NK-92 (cell line): Measurements from ENCODE around the gene LRRC30.
"Not testable (repeated sequence)": the region's sequence is repeated elsewhere in the genome, so short reads cannot be mapped to it uniquely, and the experiment has no call there.

Experiments
- DNase-seq: peaks from one replicate; lab custom pipeline; 2025; ENCODE audit not compliant: unreplicated experiment; lab: John Stamatoyannopoulos, UW

The LRRC30 gene

DNA sequence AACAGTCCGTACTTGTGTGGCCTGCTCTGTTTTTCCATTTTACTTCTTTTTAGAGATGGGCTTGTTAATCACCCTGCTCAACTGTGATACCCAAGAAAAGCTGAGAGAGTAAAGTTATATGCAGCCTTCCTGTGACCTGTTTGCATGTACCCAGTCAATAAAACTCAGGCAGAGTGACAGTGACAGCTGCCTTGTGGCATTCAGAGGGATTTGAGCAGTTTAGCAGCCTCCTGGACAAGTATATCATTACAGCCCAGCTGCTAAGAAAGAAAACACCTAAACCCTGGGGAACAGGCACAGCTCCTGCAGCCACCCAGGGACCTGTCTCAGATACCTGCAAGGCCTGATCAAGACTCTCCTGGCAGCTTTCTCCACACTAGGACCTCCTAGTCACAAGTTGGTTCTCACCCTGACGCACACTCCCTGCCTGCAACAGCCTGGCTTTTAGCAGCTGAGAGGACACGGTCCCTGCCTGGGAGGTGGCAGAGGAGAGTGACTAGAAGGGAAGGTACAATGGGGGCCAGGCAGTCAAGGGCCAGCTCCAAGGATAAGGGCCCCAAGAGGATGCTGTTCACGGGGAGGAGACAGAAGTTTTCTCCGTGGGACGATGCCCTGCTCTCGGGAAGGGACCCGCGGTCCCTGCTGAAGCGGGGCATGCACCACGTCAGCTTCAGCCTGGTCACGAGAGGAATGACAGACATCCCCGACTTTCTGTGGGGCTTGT is at the start of gene LRRC30:
Gene LRRC30 (plus strand): TSS at position 464 of the 724 bp plus-strand sequence. CDS start 50 bp downstream, at position 514.
- DNase-seq: no peak

DNA sequence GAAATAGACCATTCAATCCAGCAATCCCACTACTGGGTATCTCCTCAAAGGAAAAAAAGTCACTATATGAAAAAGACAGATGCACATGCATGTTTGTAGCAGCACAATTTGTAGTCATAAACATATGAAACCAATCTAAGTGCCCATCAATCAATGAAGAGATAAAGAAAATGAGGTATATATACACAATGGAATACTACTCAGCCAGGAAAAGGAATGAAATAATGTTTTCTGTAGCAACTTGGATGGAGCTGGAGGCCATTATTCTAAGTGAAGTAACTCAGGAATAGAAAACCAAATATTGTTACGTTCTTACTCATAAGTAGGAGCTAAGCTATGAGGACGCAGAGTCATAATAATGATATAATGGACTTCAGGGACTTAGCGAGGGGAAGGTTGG is 45.2 kb upstream of the LRRC30 start:
- no peak for DNase-seq

DNA sequence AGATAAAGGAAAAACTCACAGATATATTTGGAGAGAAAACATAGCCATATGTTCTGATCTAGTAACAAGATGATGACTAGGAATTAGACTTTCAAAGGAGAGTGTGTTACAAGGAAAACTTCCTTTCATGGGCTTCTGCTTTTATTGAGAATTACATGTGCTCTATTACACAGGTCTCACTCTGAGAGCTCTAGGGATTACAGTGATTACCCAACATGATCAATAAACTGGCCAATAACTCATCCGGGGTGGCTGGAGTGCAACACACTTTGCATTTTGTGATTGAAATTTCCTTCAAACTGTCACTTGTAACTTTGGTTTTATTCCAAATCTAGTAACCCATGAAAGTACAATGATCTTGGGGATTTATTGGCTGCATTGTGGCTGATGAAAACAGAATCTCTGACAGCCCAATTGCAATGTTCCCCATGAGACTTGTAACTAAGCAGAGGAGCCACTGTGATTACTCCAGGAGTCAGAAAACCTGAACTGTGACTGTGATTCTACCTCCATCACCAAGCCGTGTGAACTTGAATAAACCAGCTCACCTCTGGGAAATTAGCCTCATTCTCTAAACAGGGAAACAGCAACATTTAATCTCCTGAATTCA is 40.2 kb upstream of the LRRC30 start:
- DNase-seq: no peak

DNA sequence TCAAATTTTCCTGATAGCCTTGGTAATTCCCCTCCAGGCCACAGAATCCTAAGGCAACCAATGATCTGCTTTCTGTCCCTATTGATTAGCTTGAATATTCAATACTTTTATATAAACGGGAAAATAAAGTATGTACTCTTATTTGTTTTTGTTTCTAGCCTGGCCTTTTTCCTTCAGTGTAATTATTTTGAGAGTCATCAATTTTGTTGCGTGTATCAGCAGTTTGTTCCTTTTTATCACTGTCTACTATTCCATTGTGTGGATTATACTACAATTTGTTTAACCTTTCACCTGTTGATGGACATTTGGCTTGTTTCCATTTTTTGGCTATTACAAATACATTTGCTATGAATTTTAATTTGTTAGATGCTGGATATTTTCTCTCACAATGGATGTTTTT is 39.2 kb upstream of the LRRC30 start:
- DNase-seq: no peak

DNA sequence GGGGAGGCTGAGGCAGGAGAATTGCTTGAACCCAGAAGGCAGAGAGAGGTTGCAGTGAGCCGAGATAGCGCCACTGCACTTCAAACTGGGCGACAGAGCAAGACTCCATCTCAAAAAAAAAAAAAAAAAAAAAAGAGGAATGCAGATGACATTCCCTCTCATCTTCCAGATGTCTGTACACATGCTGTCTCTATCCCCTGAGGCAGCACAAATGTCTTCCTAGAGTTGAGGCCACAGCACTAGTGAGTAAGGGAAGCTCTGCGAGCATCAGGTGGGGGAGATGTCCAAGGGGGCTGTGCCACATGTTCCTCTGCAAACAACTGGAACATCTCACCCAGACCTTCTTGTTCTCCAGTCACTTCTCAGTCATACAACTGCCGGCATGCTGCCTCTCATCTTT is 35.6 kb upstream of the LRRC30 start:
- no peak for DNase-seq

DNA sequence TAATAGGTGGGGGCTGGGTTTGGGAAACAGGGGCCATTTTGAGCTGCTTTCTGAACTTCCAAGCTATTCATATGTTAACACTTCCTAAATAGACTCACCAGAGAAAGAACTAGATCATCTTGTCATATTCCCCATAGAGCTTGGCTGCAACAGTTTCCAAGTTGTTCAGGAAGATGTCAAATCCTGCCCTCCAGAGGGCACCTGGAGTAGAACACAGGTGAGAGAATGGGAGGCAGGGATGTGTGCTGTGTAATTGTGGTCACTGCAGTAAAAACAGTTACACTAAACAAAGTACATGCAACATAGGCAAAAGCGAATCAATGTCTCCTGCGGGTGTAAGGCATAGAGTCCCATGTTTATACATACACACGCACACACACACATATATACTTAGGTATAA is 34.5 kb upstream of the LRRC30 start:
- no peak for DNase-seq

DNA sequence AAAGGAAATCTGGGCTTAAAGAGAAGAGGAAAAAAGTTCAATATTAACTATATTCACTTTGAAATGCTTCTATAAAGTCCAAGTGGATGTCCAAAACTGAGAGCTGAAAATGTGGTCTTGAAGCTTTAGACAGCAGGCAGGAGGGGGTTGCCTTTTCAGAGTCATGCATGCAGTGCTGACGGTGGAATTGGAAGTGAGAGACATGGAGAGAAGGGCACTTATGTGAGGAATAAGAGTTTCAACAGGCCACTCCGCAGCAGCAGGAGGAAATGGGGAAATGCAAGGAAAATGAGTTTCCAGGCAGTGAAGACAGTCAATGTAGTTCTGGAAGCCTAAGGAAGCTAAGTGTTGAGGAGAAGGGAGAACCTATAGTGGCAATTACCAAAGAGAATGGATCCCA is 33.0 kb upstream of the LRRC30 start:
- DNase-seq: no peak

DNA sequence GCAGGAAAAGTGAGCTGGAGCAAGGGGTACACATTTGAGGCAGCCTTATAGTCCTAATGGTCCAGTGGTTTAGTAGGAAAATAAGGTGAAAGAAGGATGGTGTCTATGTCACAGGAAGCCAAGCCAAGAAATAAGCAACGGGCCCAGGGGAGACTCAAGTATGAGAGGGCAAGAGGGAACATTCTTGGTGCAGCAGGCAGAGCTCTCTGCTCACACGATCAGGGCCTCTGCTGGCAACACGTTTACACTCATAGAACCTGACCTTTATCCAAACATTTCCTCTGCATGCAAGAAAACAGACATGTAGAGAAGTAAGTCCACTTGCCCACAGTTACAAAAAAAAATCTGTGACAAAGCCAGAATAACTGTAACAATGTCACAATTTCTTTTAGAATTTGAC is 32.6 kb upstream of the LRRC30 start:
- no peak for DNase-seq

DNA sequence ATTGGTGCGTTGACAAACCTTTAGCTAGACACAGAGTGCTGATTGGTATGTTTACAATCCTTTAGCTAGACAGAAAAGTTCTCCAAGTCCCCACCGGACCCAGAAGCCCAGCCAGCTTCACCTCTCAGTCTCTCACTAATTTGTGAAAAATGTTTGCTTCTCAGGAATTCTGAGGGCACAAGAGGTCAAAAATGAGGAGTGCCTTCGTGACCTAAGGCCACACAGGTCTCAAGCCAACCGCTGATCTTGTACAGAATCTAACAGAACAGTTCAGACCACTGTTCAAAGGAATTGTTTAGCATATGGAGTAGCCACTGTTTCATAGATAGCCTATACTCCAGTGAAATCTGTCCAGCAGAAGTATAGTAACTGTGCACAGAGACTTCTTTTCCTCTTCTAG is 29.8 kb upstream of the LRRC30 start:
- no peak for DNase-seq

DNA sequence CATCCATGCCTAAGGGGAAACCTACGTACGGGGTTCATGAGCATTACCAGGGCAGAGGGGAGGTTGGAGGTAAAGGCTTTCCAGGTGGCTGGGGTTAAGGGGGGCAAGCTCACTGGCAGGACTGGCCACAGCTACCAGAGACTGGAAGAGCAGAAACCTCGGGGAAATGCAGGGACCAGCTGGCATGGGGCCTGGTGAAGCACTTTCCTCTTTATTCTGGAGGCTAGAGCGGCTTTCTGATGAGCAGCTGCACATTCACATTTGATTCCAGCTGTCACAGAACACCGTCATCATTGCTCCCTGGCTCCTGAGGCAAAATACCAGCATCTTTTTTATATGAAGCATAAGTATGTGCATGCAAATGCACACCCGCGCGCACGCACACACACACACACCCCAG is 28.7 kb upstream of the LRRC30 start:
- DNase-seq: no peak

DNA sequence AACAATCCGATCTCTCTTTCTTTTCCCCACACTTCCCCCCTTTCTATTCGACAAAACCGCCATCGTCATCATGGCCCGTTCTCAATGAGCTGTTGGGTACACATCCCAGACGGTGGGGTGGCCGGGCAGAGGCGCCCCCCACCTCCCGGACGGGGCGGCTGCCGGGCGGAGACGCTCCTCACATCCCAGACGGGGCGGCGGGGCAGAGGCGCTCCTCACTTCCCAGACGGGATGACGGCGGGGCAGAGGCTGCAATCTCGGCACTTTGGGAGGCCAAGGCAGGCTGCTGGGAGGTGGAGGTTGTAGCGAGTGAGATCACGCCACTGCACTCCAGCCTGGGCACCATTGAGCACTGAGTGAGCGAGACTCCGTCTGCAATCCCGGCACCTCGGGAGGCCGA is 27.3 kb upstream of the LRRC30 start:
- not testable (repeated sequence) for DNase-seq

DNA sequence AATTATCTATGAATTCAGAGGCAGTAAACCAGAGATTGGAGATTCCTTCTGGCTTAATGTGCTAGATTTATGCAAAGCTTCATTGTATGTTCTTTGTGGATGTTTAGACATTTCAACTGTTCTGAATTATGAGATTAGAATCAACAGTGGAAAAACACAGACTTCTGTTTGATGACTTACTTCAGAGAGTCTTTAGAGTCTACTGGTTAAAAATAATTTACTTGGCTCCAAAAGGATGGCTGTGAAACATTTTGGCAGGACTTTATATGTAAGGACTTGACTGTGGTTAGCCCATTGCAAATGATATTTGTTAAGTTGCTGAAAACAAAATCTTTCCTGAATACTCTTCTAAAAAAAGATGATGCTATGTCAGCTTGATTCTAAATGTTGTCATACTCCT is 25.5 kb upstream of the LRRC30 start:
- no peak for DNase-seq

DNA sequence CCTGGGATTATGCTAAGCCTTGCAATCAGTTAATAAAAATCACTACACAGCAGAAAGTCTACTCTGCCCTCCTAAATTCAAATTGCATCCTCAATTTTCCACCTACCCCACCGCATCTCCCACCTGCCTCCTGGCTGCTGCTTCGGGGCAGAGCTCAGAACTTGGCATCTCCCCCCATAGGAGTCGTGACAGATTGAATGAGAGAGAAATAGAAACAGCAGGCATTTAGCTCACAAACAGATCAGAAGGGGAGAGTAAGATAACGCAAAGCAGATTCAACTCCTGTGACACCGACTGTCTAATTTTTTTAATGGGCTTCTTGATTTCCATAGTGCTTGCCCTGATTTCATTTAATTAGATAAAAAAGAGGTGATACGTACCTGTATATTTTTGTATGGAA is 24.7 kb upstream of the LRRC30 start:
- no peak for DNase-seq

DNA sequence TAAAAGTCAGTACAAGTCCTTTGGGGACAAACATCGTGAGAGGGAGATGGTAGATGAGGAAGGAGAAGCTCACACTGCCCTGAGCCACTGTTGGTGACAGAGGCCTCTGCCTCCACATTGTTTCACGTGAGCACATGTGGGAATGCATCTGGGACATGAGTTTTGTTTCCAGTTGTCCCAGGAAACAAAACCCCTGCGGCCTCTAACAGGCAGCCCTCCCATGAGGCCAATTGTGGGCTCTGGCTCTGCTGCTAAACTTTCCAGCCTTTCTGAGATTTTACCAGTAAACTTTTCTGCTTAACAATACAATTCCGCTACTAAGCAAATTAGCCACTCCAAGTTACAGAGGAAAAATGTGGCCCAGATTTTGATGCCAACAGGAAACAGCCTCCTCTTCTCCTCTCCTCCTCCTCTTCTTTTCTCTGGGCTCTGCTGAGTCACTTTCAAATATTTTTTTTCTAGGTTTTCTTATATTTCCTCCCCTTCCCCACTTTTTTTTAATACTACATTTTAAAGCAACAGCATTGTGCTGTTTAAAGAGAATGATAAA is 23.4 kb upstream of the LRRC30 start:
- DNase-seq: no peak

DNA sequence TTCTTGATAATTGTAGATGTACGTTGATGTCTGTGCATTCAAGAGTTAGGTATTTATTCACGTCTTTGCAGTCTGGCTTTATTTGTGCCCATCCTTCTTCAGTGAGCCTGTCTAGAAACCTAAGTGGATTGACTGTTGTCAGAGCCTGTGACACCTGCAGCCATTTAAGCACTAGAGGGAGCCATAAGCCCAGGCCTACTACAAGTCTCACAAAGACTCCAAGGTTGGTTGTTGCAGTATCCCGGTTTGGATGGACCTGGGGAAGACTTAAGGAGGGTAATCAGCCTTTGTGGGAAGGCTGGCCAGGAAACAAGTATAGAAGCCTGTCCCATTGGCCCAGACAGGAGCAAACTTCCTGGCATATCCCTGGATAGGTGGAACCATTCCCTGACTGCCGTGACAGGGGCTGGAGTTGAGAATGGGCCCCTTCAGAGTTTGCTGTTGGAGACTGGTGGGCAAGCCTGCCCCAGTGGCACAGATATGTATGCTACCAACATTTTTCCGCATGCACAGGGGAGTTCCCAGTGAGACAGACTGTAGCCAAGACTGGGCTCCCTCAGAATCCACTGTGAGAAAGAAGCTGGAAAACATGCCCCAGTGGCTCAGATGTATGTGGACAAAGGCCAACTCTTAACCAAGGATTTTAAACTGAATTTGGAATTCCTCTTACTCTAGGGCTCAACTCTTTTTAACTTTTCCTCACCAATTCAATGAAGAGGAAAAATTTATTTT is 9.3 kb upstream of the LRRC30 start:
- DNase-seq: no peak

DNA sequence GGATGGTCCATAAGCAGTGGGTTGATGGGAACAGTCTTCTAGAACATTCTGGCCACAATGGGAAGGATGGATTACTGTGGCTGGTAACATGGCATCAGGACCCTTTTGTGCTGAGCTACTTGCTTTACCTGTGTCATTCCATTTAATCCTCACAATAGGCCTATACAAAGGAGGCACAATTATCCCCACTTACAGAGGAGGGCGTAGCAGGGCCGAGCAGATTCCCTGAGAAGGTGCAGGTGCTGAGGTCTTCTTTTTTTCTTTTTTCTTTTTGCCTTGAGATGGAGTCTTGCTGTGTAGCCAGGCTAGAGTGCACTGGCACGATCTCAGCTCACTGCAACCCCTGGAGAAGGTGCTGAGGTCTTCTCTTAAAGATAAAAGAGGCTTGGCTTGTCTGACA is 6.7 kb upstream of the LRRC30 start:
- DNase-seq: no peak

DNA sequence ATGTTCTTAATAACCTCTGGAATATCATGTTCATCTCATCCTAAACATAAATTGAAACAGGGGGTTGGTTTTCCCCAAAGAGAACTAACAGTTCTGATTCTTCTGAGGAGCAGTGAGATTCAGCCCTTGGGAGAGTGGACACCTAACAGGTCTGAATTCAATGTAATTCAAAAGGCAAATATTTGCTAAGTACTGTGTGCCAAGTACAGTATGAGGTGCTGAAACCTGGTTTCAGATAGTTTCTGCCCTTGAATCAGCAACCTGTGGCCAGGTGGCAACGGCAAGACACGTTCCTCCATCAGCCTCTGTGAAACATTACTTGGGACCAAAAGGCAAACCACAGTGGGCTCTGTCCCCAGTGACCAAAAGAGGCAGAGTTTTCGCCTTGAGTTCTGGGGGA is 1.3 kb downstream of the LRRC30 start:
- no peak for DNase-seq

DNA sequence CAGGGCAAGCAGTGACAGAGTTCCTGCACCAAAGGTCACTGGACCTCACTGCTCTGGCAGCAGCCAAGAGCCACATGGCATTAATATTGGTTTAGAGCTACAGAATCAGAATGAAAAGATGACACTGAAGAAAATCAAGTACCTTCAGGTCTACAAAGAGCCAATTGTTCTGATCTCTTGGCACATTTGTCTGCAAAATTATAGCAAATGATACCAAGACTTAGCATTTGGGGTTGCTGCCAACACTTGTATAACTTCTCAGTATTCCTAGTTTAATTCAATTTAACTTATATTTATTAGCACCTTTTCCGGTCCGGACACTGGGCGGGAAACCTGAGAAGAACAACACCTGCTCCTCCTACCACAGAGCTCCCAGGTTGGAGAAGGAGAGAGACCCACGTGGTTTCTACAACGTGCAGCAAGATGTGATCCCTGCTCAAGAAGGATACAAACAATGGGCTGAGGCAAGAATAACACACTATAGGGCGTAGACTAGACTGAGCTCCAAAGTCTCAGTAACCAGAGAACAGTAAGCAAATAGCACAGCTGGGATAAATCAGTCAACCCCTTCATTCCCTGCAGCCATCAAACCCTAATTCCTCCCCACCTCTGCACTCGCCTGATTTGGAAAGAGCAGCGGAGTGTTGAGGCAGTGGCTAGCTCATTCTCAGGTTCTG is 2.4 kb downstream of the LRRC30 start:
- DNase-seq: no peak

DNA sequence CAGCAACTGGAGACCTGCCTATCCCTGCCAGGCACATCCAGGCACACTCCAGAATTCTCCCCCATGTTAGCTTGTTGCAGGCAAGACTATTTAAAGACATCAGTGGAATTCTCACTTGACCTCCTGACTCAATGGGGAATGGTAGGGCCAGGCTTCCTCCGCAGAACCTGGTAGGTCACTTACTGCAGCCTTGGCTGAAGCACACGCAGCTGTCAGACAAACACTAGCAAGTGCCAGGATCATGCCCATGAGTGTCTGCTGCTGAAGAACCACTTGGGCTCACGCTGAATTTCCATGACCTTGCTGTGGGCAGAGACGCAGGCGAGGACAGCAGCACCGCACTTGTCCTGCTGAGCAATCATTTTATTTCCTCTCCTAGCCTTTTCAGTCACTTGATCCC is 3.2 kb downstream of the LRRC30 start:
- no peak for DNase-seq

DNA sequence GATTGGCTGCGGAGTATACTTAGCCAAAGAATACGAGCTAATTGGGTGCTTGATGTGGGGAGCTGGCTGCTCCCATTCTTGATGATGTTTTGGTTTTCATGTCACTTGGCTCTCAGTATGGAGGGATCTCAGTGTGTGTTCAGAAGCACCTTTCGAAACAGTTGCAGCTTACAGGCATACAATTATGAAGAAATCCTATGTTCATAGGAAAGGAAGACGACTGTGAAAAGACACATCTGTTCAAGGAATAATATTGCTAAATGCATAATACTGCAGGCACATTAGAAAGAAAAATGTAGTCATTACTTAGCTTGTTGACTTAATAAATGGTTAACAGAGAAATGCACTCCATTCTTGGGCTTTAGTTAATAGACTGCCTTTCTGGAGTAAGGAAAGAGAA is 4.1 kb downstream of the LRRC30 start:
- no peak for DNase-seq

DNA sequence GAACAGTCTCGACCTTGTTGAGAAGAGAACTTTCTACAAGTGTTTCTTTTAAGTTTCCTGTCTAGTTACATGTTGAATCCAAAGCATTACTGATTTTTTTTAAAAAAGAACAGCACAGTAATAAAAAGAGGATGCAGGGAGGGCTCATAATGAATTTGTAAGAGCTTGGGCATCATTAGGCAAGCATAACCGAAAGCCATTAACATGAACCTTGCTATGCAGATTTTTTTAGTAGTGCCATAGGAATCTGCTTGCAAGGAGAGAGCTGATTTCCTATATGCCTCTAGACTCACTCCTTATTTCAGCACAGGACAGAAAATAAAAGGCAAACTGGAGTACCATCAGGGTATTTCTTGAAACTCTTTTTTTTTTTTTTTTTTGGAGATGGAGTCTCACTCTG is 5.2 kb downstream of the LRRC30 start:
- DNase-seq: no peak

DNA sequence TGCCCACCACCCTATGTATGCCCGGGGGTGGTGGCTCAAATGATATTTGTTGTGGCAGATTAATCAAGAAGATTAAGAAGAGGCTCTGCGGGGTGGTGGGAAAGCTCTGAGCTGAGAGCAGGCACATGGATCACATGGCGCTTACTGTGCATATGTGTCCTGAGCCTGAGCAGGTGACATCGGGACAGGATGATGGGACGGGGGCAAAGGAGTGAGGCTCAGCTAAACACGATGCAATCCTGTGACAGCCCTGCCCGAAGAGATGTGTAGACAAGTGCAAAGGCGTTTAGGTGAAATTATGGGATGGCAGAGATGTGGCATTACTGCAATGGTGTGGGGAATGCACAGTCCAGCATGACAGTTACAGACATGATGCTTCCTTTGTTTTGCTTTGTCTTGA is 6.0 kb downstream of the LRRC30 start:
- DNase-seq: no peak
